K562 (cell line): ENCODE results near the gene RMI1. TPM values are rescaled to one million over a fixed set of nuclear protein-coding genes. Genes with fewer than 3 reads are reported as not detected.

Experiments
- BACH1 ChIP-seq: fragments of 200-800 bp; sonication (Bioruptor generic); IDR thresholded peaks from 2 replicates; pipeline ENCODE4 v1.6.1; 2016; ENCODE audit warnings: missing genetic modification characterization, missing compliant biosample characterization
- BCL6 ChIP-seq: fragments of 250-450 bp; sonication (Bioruptor Pico); IDR thresholded peaks from 2 replicates; pipeline ENCODE4 v1.4.0; 2020
- CXXC5 ChIP-seq: fragments of 250-450 bp; sonication (Bioruptor Pico); IDR thresholded peaks from 2 replicates; pipeline ENCODE4 v1.8.0; 2022; ENCODE audit warnings: inconsistent platforms, mild to moderate bottlenecking, moderate library complexity
- EWSR1 ChIP-seq: fragments of 450-650 bp; IDR thresholded peaks from 2 replicates; pipeline ENCODE4 v1.6.1; 2018; ENCODE audit warnings: borderline replicate concordance, mild to moderate bottlenecking, low read depth, moderate library complexity; ENCODE audit not compliant: partially characterized antibody
- EZH2 ChIP-seq: IDR thresholded peaks from 2 replicates; pipeline ENCODE4 v1.6.1; 2012; ENCODE audit warnings: low read depth, mild to moderate bottlenecking, inconsistent platforms, low read length, borderline replicate concordance
- JUND ChIP-seq, 2 experiments: IDR thresholded peaks; 2 replicates in 1 of 2; 3 replicates in 1 of 2; pipeline ENCODE4 v1.6.1; 2011; ENCODE audit warnings: borderline replicate concordance in 2 of 2, low read depth in 2 of 2, low read length in 2 of 2, improper control_type of control experiment in 1 of 2, missing biosample characterization in 1 of 2, missing genetic modification characterization in 1 of 2, missing genetic modification reagents in 1 of 2
- KLF1 ChIP-seq: fragments of 450-650 bp; IDR thresholded peaks from 2 replicates; pipeline ENCODE4 v1.6.1; 2016; ENCODE audit warnings: missing genetic modification characterization, missing compliant biosample characterization
- L3MBTL2 ChIP-seq: fragments of 450-650 bp; IDR thresholded peaks from 2 replicates; pipeline ENCODE4 v1.6.1; 2016; ENCODE audit warnings: mild to moderate bottlenecking, moderate library complexity
- MTA3 ChIP-seq: fragments of 450-650 bp; formaldehyde crosslinking; IDR thresholded peaks from 2 replicates; pipeline ENCODE4 v1.6.1; 2017; ENCODE audit warnings: mild to moderate bottlenecking, borderline replicate concordance
- MTF1 ChIP-seq: fragments of 250-450 bp; sonication (Bioruptor Pico); IDR thresholded peaks from 2 replicates; pipeline ENCODE4 v1.9.0; 2021; ENCODE audit warnings: moderate library complexity, mild to moderate bottlenecking, inconsistent platforms, borderline replicate concordance
- NCOR1 ChIP-seq: fragments of 450-650 bp; IDR thresholded peaks from 2 replicates; pipeline ENCODE4 v1.6.1; 2016; ENCODE audit warnings: mild to moderate bottlenecking, moderate library complexity
- PHF20 ChIP-seq: fragments of 450-650 bp; IDR thresholded peaks from 2 replicates; pipeline ENCODE4 v1.6.1; 2018; ENCODE audit not compliant: partially characterized antibody
- TAF9B ChIP-seq: fragments of 450-650 bp; IDR thresholded peaks from 2 replicates; pipeline ENCODE4 v1.6.1; 2018; ENCODE audit warnings: mild to moderate bottlenecking; ENCODE audit not compliant: partially characterized antibody
- TAL1 ChIP-seq: fragments of 450-650 bp; IDR thresholded peaks from 2 replicates; pipeline ENCODE4 v1.6.1; 2016; ENCODE audit warnings: mild to moderate bottlenecking
- ZFP36 ChIP-seq: fragments of 150-350 bp; IDR thresholded peaks from 2 replicates; pipeline ENCODE4 v1.6.1; 2018; ENCODE audit warnings: low read length, low read depth; ENCODE audit not compliant: partially characterized antibody
- ZNF707 ChIP-seq: fragments of 250-450 bp; sonication (Bioruptor Pico); conservative IDR thresholded peaks from 2 replicates; pipeline ENCODE4 v1.8.0; 2022; ENCODE audit warnings: inconsistent platforms, mild to moderate bottlenecking, moderate library complexity
- polyA plus RNA-seq, 8 experiments: library from polyadenylated mRNA; depleted of rRNA in 4 of 8; stranded (reverse) in 5 of 8; unstranded in 3 of 8; fragments of >200 nt; fragmentation: Nextera tagmentation in 2 of 8; fragmentation: Illumina TruSeq in 1 of 8; extraction: Ambion mirVana in 2 of 8; extraction: Trizol in 1 of 8; gene quantifications; 2 replicates each; pipeline versions ENCODE4 v1.2.1 to v1.2.3, GENCODE V29; 2011 to 2014; ENCODE audit warnings: inconsistent platforms in 1 of 8, missing spikeins in 1 of 8
- total RNA-seq, 7 experiments: library from RNA; depleted of rRNA in 6 of 7; stranded (reverse); fragments of >200 nt in 6 of 7; fragmentation: Illumina TruSeq in 2 of 7; extraction: Trizol in 2 of 7; gene quantifications; 2 replicates each; pipeline versions ENCODE4 v1.2.1 to v1.2.3, GENCODE V29; 2011 to 2021; ENCODE audit warnings: low replicate concordance in 1 of 7
- TF ChIP-seq, protein P1 (sequence below): fragments of 450-650 bp; IDR thresholded peaks from 2 replicates; pipeline ENCODE4 v1.6.1; 2016; ENCODE audit warnings: missing biosample characterization, missing genetic modification characterization
- TF ChIP-seq, protein P2 (sequence below): fragments of 450-650 bp; IDR thresholded peaks from one replicate; pipeline ENCODE4 v1.6.1; 2018; ENCODE audit warnings: mild to moderate bottlenecking, moderate library complexity; ENCODE audit not compliant: partially characterized antibody
- TF ChIP-seq, protein P3 (sequence below), 2 experiments: fragments of 450-650 bp in 1 of 2; sonication (generic) in 1 of 2; formaldehyde crosslinking in 1 of 2; IDR thresholded peaks in 1 of 2; conservative IDR thresholded peaks in 1 of 2; 2 replicates each; pipeline versions ENCODE4 v1.6.1 to v1.8.1; 2016 to 2023; ENCODE audit warnings: mild to moderate bottlenecking in 2 of 2, moderate library complexity in 2 of 2, inconsistent platforms in 1 of 2, missing genetic modification reagents in 1 of 2
- TF ChIP-seq, protein P4 (sequence below), 2 experiments: fragments of 150-350 bp in 1 of 2; IDR thresholded peaks; 2 replicates each; pipeline ENCODE4 v1.6.1; 2012 to 2016; ENCODE audit warnings: low read depth in 2 of 2, low read length in 2 of 2, mild to moderate bottlenecking in 1 of 2, moderate library complexity in 1 of 2

The RMI1 gene
- total and polyA plus RNA-seq, 9 of the 15 experiments (the other 6 are each of a cell fraction or from before 2014, with no cell fraction given) = 3.0 to 17.4 (median 10.6) TPM

DNA sequence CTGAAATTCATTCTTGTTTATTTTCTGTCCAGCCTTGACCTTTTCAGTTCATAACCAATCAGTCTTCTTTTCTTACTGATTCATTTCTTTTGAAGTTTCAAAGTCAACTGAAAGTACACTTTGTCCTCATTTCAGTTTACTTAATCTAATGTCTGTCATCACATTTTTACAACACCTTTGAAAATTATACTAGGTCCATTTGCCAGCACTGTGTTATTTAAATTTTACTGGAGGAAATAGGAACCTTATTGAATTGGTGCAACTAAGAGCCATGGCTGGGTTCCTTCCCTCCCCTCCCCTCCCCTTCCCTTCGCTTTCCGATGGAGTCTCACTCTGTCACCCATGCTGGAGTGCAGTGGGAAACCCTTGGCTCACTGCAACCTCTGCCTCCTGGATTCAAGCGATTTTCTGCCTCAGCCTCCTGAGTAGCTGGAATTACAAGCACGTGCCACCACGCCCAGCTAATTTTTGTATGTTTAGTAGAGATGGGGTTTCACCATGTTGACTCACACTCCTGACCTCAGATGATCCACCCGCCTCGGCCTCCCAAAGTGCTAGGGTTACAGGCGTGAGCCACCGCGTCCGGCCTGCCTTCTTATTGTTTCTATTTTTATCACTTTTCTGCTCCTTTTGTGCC lies 6.3 kb downstream of the RMI1 start (continued):
- TF ChIP-seq, protein P1, sequence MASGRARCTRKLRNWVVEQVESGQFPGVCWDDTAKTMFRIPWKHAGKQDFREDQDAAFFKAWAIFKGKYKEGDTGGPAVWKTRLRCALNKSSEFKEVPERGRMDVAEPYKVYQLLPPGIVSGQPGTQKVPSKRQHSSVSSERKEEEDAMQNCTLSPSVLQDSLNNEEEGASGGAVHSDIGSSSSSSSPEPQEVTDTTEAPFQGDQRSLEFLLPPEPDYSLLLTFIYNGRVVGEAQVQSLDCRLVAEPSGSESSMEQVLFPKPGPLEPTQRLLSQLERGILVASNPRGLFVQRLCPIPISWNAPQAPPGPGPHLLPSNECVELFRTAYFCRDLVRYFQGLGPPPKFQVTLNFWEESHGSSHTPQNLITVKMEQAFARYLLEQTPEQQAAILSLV (tag) = 0 out of 2 replicates have a peak, but pooled peaks have one; percentile 9
- TF ChIP-seq KLF1 (peak; percentile 48; the same call in 1 of the 2 replicates), MTA3 (0 out of 2 replicates have a peak, but pooled peaks have one; percentile 53), EZH2 (no peak), CXXC5 (CRISPR knock-in tag) (peak; percentile 62; the same call in 1 of the 2 replicates), BCL6 (CRISPR knock-in tag) (no peak), MTF1 (CRISPR knock-in tag) (no peak), TAF9B (peak; percentile 60), JUND (IDR thresholded peaks at IDR 0.05; ENCODE audit: borderline replicate concordance, low read depth, low read length) (peak; percentile 64; the same call in 1 of the 2 replicates), JUND (tag; IDR thresholded peaks at IDR 0.05; ENCODE audit: borderline replicate concordance, low read depth, low read length) (peak; percentile 32; the same call in 1 of the 3 replicates), L3MBTL2 (peak; percentile 82), BACH1 (tag) (no peak), TAL1 (peak; percentile 30; the same call in 1 of the 2 replicates), ZNF707 (CRISPR knock-in tag) (no peak), NCOR1 (peak; percentile 63), EWSR1 (no peak), ZFP36 (no peak), PHF20 (no peak)
- TF ChIP-seq, protein P2, sequence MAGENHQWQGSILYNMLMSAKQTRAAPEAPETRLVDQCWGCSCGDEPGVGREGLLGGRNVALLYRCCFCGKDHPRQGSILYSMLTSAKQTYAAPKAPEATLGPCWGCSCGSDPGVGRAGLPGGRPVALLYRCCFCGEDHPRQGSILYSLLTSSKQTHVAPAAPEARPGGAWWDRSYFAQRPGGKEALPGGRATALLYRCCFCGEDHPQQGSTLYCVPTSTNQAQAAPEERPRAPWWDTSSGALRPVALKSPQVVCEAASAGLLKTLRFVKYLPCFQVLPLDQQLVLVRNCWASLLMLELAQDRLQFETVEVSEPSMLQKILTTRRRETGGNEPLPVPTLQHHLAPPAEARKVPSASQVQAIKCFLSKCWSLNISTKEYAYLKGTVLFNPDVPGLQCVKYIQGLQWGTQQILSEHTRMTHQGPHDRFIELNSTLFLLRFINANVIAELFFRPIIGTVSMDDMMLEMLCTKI = no peak
- TF ChIP-seq, protein P3, sequence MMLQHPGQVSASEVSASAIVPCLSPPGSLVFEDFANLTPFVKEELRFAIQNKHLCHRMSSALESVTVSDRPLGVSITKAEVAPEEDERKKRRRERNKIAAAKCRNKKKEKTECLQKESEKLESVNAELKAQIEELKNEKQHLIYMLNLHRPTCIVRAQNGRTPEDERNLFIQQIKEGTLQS (IDR thresholded peaks at IDR 0.05) = peak; percentile 80
- TF ChIP-seq, protein P3 (CRISPR knock-in tag; conservative IDR thresholded peaks at IDR 0.05) = no peak
- TF ChIP-seq, protein P4, sequence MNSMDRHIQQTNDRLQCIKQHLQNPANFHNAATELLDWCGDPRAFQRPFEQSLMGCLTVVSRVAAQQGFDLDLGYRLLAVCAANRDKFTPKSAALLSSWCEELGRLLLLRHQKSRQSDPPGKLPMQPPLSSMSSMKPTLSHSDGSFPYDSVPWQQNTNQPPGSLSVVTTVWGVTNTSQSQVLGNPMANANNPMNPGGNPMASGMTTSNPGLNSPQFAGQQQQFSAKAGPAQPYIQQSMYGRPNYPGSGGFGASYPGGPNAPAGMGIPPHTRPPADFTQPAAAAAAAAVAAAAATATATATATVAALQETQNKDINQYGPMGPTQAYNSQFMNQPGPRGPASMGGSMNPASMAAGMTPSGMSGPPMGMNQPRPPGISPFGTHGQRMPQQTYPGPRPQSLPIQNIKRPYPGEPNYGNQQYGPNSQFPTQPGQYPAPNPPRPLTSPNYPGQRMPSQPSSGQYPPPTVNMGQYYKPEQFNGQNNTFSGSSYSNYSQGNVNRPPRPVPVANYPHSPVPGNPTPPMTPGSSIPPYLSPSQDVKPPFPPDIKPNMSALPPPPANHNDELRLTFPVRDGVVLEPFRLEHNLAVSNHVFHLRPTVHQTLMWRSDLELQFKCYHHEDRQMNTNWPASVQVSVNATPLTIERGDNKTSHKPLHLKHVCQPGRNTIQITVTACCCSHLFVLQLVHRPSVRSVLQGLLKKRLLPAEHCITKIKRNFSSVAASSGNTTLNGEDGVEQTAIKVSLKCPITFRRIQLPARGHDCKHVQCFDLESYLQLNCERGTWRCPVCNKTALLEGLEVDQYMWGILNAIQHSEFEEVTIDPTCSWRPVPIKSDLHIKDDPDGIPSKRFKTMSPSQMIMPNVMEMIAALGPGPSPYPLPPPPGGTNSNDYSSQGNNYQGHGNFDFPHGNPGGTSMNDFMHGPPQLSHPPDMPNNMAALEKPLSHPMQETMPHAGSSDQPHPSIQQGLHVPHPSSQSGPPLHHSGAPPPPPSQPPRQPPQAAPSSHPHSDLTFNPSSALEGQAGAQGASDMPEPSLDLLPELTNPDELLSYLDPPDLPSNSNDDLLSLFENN (IDR thresholded peaks at IDR 0.05; ENCODE audit: low read depth in 2 of 2, low read length in 2 of 2) = no peak
